GM04503 (cell line): Measurements from ENCODE around the gene LRRC14B.
"Not testable (repeated sequence)": the region's sequence is repeated elsewhere in the genome, so short reads cannot be mapped to it uniquely, and the experiment has no call there.

Source experiments
- DNase-seq: peaks from one replicate; pipeline ENCODE4 v3.0.0-alpha.2; 2012; ENCODE audit warnings: low read depth

The LRRC14B gene

GRCh38 chr5:192691-192969, 1.3 kb downstream of the LRRC14B start:
- DNase-seq: no peak

GRCh38 chr5:192970-193831, 1.9 kb downstream of the LRRC14B start:
- DNase-seq: no peak

DNA sequence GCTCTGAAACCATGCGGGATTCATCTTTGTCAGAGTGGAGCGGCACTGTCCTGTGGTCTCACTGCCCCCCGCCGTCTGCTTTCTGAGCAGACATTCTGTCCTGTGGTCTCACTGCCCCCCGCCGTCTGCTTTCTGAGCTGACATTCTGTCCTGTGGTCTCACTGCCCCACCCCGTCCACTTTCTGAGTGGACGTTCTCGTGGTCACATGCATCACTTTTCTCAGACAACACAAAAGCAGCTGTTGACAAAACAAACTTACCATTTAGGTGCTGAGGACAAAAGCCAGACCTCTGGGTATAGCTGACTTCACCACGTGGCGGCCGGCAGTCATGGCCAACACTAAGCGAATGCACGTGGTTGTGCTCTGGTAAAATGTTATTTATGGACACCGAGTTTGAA, 2.8 kb downstream of the LRRC14B start:
- DNase-seq: no peak

DNA sequence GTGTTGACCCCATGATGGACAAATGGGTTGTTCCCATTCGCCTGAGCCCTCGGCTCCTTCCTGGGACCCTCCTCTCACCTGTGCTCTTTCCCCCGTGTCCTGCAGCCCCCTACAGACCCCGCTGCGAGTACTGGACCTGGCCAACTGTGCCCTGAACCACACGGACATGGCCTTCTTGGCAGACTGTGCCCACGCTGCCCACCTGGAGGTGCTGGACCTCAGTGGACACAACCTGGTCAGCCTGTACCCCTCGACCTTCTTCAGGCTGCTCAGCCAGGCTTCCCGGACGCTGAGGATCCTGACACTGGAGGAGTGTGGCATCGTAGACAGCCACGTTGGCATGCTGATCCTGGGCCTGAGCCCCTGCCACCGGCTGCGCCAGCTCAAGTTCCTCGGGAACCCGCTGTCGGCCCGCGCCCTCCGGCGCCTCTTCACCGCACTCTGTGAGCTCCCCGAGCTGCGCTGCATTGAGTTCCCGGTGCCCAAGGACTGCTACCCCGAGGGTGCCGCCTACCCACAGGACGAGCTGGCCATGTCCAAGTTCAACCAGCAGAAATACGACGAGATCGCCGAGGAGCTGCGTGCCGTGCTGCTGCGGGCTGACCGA, 3.4 kb downstream of the LRRC14B start:
- DNase-seq: no peak

- DNase-seq: no peak
Observed at GRCh38 chr5:195401-196160, 4.3 kb downstream of the LRRC14B start.

DNA sequence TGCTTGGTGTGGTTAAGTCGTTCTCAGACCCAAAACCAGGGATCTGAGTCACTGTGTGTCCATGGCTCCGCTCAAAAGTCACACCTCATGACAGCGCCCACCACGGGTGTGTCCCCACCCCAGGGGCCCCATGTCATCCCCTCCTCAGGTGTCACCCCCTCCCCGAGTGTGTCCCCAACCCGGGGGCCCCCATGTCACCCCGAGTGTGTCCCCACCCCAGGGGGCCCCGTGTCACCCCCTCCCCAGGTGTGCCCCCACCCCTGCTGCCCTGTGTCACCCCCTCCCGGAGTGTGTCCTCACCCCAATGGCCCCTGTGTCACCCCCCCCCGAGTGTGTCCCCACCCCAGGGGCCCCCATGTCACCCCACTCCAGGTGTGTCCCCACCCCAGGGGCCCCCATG, 5.1 kb downstream of the LRRC14B start:
- no peak for DNase-seq

DNA sequence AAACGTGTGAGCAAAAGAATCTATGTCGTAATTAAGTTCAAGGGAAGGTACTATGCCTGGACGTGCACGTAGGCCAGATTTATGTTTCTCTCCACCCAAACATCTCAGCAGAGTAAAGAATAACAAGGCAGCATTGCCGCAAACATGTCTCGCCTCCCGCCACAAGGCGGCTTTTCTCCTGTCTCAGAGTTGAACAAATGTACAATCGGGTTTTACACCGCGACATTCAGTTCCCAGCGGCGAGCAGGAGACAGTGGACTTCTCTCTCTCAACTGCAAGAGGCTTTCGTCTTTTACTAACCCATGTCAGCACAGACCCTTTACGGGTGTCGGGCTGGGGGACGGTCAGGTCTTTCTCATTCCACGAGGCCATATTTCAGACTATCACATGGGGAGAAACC, 5.7 kb downstream of the LRRC14B start:
- DNase-seq: not testable (repeated sequence)

DNA sequence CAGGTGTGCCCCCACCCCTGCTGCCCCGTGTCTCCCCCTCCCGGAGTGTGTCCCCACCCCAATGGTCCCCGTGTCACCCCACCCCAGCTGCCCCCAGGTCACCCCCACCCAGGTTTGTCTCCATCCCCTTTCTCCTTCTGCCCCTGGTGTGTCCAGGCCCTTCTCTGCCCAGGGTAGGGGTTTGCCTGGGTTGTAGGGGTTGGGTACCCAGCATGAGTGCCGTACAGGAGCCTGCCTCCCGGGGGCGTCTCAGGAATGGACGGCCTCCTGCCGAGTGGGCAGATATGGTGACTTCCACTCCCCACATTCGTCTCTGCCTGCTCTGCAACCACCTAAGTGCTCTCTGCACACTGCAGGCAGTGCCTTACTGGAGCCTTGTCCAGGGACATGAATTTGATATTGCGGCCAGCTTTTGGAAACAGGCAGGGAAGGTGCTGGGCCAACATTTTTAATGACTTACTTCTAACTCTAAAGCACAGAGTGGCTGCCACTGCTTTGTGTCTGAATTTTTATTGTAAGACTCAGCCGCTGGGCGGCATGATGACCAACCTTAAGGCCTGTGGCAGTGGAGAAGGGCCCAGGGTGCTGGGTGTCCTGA, 6.7 kb downstream of the LRRC14B start:
- DNase-seq: no peak

DNA sequence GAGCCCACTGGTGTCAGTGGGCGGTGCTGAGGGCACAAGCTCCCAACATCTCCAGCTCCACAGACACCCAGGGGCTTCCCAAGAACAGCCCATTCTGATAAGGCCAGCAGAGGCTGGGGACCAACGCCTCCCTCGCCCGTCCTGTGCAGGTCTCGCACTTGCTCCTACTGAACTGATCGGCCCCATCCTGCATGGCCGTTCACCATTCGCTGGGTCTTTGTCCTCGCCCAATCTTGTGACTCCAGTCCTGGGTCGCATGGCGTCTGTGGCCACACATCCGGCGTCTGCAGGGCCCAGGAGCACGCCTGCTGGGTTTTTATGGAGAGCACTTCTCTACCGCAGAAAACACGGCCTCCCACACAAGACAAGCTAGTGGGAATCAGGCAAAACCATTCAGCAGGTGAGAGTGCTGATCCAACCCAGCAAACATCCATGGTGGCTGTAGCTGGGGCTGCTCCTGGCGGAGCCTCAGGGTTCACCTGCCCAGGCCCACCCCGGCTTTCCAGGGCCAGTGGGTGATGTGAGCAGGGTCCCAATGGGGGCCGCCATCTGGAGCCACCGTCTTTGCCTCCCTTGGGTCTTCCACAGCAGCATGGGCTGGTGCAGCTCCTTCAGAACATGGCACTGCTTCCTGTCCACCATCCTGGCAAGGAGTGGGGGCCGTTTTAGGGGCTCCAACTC, 7.4 kb downstream of the LRRC14B start:
- no peak for DNase-seq

DNA sequence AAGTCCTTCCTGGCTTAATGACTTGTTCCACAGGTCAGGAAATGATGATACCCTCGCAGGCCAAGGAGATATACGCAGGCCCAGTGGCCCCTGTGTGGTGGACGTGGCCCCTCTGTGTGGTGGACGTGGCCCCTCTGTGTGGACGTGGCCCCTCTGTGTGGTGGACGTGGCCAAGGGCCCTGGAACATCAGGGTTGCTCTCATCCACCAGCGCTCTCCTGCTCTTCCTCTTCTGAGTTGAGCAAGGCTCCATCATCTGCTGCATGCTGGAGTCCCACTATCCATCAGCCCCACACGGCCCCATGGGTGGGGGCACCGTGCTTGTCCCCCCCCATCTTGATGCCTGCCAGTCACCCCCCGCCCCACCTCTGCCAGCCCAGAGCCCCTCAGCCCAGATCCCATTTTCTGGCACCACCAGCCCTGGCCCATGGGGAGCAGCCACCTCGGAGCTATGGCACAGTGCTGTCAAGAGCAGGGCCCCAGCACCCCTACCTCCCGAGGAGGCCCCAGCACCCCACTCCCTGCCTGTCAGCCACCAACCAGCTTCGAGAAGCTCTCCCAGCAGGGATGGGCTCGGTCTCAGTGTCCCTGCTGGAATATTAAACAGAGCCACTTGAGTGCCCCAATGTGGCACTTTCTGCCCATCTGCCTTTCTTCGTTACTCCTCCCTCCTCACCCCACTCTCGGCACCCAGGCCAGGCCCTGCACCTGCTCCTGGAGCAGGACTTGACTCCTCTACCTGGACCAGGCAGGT, 8.1 kb downstream of the LRRC14B start:
- DNase-seq: no peak

DNA sequence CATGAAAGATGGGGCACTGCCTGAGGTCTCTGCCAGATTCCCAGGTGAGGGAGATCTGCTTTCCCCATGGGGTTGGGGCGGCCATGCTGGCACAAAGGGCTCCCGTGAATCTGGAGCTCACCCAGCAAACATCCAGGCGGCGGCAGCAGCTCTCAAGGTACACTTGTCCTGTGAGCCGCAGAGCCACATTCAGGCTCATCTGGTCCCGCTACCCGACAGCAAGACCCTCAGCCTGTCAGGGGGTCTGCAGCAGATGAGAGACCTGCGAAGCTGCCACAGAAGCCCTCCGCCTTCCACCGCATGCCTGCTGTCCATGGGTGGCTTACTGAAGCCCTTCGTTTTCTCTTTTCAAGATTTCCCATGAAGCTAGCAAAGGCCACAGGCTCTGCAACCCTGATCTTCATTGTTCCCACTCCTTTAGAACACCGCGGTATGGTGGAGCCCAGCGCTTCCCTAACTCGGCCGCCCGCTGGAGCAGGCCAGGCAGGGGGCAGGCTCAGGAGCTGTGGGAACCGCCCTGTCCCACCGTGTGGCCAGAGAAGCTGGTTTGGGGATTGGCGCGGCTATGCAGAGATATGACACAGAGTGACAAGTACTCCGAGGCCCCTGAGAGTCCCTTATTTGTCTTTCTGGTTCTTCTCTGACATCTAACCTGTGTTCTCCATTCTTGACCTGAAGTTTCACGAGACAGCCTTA, 8.8 kb downstream of the LRRC14B start:
- DNase-seq: no peak

DNA sequence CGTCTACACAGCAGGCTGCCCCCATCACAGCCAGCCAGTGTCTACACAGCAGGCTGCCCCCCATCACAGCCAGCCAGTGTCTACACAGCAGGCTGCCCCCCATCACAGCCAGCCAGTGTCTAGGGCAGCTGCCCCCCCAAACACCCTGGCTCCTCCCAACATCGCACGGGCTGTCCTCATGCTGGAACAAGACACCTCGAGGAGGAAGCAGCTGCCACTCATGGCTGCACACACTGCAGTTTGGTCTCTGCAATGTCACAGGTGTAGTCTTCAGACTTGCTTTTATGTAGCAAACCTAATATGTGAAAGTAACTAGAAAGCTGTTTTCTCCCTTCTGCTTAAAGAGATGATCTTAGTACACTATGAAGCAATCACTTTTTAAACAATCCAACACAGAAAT, 9.7 kb downstream of the LRRC14B start:
- DNase-seq: no peak

GRCh38 chr5:201672-202071, 10.4 kb downstream of the LRRC14B start:
- DNase-seq: no peak

DNA sequence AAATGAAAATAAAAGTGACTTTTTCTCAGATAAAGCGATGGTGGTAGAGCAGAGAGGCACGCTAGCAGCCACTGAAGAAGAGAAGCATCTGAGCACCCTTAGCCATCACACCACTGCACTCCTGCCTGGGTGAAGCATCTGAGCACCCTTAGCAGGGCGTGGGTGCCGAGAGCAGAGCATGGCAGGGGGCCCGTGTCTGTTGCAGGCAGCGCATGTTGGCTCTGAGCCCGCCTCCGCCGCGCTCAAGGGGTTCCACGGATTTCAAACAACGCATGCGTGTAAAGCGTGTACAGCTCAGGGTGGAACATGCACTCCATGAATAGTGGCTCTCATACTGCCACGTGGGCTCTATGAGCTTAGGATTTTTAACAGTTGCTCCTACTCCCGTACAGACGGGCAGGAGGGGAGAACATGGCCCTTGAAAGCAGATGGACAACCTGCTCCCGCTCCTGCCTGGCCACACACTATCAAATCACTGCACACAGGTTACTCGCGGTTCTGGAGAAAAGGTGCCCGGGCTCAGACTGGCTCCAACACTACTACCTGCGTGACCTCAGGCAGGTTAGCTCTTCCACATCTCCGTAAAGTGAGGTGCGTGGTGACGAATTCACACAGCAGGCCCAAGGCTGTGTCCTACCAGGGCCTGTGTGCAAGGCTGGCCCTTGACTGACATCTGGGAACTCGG, 12.1 kb downstream of the LRRC14B start:
- DNase-seq: no peak

DNA sequence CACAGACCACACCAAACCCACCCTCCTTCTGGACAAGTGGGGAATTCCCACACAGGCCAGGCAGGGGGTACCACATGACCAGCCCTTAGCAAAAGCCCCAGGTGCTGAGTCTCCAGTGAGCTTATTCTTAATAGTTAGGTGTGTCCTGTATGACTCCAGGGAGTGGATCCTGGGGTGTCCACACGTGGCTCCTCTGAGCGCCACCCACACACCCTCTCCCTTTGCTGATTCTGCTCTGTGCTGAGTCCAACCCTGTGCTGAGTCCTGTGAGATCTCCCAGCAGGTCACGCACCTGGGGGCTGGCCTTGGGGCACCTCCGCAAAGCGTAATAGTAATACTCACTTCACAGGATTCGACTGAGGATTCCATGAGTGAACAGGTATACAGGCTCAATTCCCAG, 12.7 kb downstream of the LRRC14B start:
- DNase-seq: no peak

DNA sequence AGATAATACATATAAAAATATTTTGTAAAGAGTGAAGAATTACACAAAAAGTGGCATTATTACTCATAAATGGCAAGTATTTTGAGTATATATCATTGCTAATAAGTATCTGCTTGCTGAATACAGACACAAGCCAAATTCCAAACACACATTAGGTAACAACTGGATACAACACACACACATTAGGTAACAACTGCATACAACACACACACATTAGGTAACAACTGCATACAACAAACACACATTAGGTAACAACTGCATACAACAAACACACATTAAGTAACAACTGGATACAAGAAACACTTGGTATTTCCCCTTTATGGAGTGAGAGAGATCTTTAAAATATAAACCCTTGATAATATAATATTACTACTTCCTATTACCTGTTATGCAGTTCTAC, 13.2 kb downstream of the LRRC14B start:
- no peak for DNase-seq

- no peak for DNase-seq
Observed at GRCh38 chr5:204966-205670, 13.8 kb downstream of the LRRC14B start.

DNA sequence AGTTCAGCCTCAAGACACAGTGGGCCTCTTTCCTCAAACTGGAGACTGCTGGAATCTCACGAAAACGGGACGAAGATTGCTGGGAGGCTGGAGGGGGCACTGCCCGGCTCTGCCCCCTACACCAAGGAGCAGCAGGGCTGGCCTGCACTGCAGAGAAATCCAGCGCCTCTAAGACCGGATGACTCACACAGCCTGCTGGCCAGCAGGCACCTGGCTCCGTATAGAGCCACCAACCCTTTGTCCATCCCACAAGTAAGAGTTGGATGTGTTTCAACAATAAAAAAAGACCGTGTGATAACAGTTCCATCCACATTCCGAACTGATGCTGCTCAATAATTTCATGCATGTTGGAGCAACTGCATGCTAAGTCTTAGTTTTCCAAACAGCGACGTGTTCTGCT, 15.1 kb downstream of the LRRC14B start:
- DNase-seq: no peak

DNA sequence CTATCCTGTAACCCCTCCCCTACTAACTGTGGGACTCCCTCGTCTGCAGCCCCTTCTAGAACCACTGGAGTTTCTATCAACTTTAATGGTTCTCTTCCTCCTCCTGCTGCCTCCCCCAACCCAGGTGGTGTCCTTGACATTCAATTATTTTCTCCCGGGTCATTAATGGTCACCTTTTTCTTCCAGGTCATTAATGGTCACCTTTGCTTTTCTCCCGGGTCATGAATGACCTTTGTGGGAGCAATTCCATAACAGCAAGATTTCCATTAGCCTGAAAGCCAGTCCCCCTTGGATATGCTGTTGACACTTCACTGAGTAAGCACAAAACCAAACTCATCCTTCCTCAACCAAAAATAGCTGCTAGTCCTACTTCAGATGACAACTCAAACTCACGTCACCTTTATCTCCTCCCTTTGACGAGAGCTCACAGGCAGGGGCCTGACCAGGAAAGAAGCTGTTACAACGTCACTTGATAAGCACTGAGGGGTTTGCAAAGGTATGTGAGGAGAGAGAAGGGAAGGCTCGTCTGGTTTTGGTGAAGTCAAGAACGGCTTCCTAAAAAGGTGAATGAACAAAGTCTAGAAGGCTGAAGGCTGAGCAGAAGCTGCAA, 15.7 kb downstream of the LRRC14B start:
- no peak for DNase-seq
